Stimulated activated CD8-positive, alpha-beta memory T cell treated with anti-CD3 and anti-CD28 coated beads, Interleukin-7, amount 100 ng/mL, for 1 hour (primary cell): Measurements from ENCODE around the gene CDC45.
A peak's percentile ranks its signal among the peaks of the same experiment; 100 is the strongest.

Experiments
- DNase-seq, 2 donors: peaks; one replicate each; pipeline ENCODE4 v3.0.0-alpha.2; 2020; ENCODE audit warnings: low read depth in 2 of 2

CDC45 gene

DNA sequence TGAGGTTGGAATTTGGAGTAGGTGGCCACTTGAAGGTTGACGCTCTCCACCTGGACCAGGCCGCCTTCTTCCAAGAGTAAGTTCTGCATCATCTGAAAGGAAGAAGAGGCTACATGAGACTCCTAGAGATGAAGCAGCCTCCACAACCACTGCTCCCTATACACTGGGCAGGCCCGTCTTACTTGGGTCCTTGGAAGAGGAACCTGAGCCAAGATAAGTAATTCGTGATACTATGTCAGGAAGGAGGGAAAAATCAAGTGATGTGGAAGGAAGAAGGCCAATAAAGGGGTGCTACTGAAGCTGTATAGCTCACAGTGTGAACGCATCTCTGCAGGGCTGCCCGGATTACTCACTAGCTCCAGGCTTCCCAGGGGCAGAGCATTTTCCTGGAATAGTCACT lies 11.8 kb upstream of the CDC45 start:
- no peak for DNase-seq

DNA sequence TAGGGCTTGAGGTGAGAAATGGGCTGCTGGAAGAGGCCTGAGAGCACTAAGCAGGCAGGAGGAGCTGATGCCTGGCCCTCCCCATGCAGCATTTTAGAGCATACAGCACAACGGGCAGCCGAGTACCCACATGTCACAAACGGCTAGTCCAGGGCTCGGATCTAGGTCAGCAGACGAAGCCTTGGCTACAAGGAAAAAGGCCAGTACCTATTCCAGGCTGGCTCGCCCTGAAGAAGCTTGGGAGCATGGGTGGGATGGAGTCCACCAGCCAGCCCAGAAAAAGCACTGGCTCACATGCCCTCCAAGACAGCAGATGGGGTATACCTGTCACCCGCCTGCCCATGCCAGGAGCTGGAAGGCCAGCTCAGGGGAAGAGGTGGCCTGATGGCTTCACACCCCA lies 10.3 kb upstream of the CDC45 start:
- no peak for DNase-seq

DNA sequence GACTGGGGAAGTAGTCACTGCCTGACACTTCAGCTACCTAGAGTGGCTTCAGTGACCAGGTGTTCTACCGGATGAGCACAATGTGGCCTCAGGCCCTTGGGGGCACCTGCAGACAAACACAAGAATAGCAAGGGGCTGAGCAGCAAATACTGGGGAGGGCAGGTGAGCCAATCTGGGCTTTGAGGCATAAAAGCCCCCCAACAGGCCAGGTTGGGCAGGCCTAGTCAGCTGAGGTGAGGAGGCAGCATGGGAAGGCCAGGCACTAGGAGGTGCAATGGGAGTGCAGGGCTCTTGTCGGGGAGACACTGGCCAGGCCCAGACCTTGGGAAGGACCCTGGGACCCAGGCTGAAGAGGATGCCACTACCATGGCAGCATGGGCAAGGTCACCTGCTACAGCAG lies 9.7 kb upstream of the CDC45 start:
- DNase-seq: no peak

DNA sequence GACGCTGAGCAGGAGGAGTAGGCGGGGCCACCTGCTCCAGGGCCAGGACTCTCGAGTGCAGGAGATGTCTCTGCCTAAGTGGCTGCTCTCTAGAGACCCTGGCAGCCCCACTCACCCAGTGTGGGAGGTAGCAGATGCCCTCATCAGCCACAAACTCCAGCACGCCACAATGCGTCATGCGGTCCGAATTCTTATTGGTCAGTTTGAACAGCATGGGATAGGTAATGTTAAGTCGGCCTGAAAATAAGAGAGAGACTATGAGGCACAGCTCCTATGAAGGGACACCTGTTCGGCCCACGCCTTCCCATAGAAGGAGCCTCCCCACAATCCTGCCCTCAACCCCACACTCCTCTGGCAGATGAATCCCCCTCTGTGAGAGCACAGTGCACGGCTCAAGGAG lies 8.1 kb upstream of the CDC45 start:
- DNase-seq: no peak

DNA sequence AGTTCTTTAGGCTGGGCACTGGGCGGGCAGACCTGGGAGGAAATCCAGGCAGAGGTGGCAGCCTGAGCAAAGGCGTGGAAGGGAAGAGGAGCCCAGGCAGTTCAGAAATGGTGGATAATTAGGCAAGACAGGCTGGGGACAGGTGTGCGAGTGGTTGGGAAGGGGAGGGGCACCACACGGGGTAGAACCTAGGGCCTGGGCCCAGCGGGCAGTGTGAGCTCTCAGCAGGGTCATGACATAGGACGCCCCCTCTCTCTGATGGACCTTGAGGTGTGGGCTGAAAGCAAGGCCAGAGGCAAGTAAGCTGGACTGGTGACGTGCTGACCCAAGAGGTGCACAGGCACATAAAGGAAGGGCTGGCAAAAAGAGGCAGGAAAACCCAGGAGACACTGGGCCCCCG lies 7.5 kb upstream of the CDC45 start:
- DNase-seq: no peak

DNA sequence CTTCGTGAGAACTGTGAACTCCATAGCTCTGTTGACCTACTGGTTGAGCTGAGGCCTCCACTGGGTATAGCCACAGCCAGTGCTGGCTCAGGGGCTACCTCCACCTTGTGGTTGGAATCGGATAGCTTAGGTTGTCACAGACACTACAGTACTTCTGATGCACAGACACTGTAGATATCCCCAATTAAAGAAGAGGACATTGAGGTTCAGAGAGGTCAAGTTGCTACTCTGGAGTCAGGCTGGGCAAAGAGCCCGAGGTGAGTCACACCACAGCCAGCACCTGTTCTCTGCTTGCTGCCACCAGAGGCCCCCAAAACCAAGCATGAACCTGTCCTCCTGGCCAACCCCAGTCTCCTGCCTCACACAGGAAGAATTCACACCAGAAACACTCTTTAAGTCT lies 6.1 kb upstream of the CDC45 start:
- no peak for DNase-seq

DNA sequence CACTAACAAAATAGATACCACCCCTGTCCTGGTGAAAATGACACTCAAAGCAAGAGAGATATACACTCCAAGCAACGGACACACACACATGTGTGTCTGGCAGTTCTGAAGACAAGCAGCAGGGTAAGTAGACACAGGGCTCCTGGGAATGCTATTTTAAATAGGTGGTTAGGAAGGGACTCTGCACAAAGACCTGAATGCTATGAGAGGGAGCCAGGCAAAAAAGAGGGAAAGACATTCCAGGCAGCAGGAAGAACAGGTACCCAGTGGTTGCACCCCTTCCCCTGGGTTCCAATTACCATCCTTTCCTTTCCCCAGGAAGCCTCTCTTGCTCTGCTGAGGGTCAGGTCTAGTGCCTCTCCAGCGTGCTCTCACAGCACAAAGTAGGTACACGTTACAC lies 3.7 kb upstream of the CDC45 start:
- no peak for DNase-seq

DNA sequence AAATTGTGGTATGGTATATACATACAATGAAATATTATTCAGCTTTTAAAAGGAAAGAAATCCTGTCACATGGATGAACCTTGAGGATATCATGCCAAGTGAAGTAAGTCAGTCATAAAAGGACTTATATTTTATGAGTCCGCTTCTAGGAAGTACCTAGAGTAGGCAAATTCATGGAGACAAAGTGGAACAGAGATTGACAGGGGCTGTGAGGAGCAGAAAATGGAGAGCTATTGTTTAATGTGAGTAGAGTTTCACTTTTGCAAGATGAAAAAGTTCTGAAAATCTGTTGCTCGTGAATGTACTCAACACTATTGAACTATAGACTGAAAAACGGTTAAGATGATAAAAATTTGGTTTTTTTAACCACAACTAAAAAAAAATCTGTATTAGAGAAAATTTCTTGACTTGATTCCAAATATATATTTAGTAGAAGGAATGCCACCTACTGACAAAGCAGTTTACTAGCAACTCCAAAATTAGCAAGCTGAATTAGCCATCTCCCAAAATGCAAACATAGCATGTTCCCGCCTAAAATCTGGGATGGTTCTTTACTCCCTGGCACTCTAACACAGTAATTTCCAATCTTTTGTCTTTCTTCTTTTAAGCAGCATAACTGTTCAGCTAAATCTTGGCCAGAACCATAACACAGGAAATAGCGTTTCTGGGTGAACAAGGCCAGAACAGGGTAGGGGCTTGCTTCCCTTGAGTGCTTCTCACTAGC lies 2.2 kb upstream of the CDC45 start:
- no peak for DNase-seq

DNA sequence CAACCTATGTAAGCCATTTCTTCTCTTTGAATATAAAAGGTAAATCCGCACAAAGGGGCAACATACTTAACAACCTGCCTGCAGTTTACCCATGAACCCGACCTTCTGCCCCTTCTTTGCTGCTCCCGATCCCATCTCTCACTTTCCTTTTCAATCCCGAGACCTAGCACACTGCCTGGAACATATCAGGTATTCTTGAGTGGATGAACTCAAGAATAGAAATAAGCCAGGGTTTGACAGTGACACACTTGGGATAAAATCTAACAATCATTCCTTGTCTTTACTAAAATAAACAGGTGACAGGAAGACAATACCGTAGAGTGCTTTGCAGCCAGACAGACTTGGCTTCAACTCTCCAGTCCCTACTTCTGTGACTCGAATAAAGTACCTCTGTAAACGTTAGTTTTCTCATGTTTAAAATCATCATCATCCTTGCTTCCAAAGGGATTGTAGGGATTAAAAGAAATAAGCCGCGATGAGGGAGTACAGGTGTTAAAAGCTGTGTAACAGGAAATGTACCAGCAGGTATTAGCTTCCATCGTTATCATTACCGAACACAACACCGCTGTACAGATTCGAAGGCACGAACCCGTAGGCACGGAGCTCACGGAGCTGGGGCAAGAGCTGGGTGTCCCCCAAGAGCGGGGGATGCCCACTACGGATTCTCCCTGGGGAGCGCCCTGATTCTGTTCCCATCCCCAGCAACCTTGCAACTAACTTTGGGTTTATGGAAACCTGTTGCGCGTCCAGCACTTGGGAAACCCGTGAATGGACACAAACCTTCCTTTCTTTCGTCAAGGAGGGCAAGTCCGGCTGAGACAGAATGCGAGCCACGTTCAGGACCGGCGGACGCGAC lies 1.4 kb upstream of the CDC45 start:
- DNase-seq: no peak

DNA sequence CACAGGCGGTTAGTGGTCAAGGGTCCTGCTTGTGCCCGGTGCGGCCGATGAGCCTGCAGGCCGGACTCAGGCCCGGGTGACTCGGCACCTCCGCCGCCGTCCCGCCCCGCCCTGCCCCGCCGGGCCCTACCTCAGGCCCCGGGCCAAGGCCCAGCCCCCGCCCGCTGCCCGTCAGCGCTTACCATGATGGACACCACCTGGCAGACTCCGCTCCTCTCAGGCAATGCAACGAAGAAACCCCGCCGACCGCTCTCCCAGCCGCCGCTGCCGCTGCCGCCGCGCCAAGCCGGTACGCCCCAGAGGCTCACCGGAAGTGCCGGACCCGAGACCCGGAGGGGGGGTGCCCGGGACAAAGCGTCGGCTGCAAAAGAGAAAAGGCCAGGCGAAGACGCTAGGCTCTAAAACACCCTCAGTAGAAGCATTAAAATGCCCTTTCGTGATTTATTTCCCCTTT lies 792 bp upstream of the CDC45 start, which contains the start of gene UFD1:
Gene UFD1, minus strand, starts transcription at position 293 of the 454 bp plus-strand sequence. Its CDS starts 108 bp downstream, at position 185.
- DNase-seq: peak; percentile 53 to 61

DNA sequence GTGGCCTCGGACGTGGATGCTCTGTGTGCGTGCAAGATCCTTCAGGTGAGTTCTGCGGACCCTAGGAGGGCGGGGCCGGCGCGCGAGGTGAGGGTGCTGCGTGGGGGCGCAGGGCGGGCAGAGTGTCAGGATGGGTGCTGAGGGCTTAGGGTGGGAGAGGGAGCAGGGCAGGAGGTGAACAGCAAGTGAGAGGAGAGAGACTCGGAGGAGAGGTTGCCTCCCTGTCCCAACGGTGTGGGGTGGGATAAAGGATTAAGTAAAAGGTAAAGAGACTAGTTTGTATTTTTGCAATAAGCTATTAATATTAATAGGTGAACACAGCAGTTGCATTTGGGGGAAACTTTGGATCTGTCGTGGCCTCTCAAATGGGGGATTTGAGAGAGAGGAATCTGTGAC lies 451 bp downstream of the CDC45 start:
- DNase-seq: no peak

DNA sequence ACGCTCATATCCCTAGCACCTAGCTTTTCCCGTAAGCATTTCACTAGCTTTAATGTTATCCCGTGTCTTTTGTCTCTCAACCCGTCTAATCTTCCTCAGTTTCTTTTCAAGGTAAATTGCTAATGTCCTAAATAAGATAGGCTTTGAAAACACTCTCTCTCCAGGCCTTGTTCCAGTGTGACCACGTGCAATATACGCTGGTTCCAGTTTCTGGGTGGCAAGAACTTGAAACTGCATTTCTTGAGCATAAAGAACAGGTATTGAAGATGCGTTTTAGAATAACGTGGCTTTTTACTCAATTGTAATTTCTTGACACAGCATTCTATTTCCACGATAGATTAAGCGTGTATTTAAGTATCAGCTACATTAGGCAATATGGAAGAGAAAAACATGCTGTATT lies 1.1 kb downstream of the CDC45 start:
- no peak for DNase-seq

DNA sequence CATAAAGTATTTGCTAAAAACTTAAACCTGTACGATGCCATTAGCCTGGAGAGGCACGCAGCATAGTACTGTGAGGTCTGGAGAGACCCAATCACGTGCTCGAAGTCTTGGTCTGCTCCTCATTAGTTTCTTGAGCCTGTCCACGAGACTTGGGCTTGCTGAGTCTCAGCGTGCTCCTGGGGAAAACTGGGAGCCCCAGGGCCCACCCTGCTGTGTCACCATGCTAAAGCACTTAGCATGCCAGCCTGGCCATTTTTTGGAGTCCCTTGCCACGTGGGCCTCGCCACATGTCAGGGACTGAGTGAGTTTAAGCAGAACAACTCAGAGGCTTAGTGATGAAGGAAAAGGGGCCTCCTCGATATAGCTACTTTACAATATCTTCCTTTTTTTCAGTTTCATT lies 2.6 kb downstream of the CDC45 start:
- no peak for DNase-seq

DNA sequence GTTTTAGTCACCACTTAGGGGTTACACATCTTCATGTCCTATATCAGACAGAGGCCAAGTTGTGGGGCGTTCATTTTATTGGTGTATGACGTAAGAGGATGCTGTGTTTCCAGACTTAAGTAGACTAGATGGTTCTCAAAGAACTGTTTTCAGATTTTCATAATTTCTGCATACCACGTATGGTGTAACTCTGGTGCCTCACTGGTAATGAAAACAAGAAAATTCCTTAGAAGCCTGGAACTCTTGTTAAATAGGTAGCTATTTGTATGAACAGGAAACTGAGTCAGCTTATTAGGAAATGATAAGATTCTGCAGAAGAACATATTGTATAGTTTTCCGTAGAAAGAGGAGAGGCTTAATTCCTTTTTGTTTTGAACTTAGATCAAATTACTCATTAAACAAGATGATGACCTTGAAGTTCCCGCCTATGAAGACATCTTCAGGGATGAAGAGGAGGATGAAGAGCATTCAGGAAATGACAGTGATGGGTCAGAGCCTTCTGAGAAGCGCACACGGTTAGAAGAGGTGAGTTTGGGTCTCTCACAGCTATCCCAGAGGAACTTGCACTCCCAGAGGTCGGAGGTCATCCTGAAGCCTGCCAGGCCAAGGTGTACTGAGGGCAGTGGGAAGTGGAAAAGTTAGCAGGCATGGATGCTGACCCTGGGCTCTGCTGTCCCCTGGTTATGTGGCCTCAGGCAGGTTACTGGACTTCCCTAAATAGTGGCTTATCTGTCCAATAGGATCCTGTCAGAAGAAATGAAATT lies 3.9 kb downstream of the CDC45 start:
- no peak for DNase-seq

DNA sequence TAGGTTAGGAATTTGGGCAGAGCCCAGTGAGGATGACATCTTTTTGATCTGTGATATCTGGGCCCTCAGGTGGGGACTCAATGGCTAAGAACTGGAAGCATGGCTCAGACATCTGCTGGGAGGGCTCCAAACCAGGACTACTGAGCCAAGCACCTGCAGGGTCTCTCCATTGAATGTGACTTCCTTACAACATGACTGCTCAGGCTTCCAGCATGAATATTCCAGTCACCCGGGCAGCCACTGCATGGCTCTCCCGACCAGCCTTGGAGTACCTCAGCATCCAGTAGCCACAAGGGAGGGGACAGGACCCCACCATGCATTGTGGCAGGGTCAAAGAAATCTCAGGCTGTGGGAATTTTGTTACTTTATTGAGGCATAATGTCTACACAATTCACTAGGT lies 8.6 kb downstream of the CDC45 start:
- no peak for DNase-seq

DNA sequence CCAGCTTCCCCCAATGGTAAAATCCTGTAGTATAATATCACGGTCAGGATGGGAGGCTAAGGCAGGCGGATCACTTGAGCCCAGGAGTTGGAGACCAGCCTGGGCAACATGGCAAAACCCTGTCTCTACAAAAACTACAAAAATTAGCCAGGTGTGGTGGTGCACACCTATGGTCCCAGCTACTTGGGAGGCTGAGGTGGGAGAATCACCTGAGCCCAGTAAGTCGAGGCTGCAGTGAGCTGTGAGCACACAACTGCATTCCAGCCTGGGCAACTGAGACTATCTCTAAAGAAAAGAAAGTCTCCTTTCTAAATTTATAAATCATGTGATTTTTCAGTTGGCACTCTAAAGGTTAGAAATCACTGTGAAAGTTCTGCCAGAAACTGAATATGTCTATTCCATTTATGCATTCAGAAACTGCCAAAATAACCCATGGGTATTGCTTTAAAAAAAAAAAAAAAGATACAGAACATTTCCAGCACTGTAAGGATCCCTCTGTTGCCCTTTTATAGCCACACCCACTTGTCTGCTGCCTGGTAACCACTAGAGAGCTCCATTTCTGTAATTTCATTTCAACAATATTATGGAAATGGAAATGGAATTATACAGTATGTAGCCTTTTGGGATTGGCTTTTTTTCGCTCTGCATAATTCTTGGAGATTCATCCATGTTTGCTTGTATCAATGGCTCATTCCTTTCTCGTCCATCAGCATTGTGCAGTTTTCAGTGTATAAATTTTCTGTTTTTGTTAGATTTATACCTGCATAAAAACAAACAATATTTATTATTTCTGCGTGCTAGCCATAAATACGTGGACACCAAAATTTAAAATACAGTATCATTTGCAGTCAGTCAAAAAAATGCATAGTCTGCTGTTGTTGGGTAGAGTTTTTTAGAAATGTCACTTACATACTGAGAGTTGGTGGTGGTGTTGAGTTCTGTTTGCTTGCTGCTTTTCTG lies 9.4 kb downstream of the CDC45 start:
- DNase-seq: no peak

DNA sequence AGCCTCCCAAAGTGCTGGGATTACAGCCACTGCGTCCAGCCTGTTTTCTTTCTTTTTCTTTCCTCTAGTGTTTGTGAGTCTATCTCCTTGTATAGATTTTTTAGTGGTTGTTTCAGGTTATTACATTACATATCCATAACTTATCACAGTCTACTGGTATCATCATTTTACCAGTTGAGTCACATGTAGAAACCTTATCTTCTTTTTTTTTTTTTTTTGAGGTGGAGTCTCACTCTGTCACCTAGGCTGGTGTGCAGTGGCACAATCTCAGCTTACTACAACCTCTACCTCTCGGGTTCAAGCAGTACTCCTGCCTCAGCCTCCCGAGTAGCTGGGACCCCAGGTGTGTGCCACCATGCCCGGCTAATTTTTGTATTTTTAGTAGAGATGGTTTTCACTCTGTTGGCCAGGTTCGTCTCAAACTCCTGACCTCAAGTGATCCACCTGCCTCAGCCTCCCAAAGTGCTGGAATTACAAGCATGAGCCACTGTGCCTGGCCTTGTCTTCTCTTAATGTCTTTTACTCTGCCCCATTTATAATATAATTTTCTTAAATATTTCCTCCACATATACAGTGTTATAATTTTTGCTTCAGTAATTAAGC lies 11.0 kb downstream of the CDC45 start:
- no peak for DNase-seq

DNA sequence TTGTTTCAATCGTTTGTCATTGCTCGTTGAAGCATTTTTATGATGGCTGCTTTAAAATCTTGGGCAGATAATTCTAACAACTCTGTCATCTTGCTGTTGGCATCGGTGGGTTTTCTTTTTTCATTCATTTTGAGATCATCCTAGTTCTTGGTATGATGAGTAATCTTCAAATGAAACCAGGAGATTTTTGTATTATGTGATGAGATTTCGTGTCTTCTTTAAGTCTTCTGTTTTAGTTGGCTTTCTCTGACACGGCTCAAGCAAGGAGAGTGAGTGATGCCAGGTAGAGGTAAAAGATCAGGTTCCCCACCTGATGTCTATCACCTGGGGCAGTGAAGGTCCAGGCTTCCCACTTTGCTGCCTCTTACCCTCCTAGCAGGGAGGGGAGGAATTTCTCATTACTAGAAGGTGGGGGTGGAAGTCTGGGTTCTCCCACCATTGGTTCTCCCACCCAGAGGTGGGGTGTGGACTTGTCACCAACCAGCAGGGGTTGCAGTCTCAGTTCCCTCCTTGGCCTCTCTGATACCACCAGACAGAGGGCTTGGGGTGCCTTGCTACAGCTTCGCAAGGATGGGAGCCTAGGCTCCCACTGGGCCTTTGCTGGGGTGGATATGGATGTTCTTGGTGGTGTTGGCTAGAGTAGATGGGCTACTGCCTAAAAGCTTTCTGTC lies 12.9 kb downstream of the CDC45 start:
- no peak for DNase-seq

DNA sequence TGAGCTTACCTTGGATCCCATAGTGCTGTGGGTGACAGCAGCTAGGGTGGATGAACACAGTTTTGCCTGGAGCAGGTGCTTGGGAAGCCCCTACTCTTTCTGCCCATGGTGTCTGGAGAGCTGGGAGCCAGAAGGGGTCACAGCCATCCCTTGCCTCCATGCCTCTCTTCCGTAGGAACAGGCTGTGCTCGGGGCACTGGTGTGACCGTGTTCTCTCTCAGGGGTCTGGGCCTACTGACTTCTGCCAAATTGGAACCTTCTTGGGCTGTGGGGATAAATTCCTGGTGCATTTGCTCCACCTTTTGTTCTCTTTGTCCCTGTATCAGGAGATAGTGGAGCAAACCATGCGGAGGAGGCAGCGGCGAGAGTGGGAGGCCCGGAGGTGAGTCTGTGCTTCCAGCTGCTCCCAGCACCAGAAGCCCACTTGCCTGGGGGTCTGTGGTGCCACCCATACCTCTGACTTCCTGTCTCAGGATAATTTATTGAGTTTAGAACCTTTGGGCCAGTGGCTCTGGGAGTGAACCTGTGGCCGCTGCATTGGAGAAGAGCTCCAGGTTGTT lies 14.4 kb downstream of the CDC45 start:
- DNase-seq: no peak

DNA sequence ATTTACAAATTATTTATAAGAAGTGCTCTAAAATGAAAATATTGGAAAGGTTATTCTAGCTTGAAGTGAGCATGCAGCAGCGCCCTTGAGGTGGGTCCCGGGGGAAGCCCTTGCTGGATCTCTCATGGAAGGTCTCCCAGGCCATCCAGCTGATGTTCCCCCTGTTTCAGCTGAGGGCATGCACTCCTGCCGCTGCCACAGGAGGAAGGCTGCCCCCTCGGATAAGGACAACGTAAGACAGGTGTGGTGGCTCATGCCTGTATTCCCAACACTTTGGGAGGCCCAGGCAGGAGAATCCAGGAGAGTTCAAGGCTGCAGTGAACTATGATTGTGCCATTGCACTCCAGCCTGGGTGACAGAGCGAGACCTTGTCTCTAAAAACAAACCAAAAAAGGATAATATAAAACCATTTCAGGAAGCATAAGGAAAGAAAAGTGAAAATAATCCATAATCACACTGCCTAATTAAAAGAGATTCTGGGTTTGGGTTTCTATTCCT lies 15.0 kb downstream of the CDC45 start:
- no peak for DNase-seq
